ENCODE measurements around the gene TTC27. TPM values are rescaled to one million over a fixed set of nuclear protein-coding genes. Genes with fewer than 3 reads are reported as not detected.
"Not testable (repeated sequence)": the region's sequence is repeated elsewhere in the genome, so short reads cannot be mapped to it uniquely, and the experiment has no call there.

The TTC27 gene
- total RNA-seq, 1 donor from 2014 or later: 26.5 TPM

GRCh38 chr2:32719933-32720716, 92.3 kb downstream of the TTC27 start:
- DNase-seq (ENCODE audit: low read depth, low spot score): no peak

GRCh38 chr2:32720771-32721170, 92.9 kb downstream of the TTC27 start:
- DNase-seq (ENCODE audit: low read depth, low spot score): no peak

- no peak for DNase-seq (ENCODE audit: low read depth, low spot score)
Observed at GRCh38 chr2:32721376-32721775, 93.5 kb downstream of the TTC27 start.

- no peak for DNase-seq (ENCODE audit: low read depth, low spot score)
Observed at GRCh38 chr2:32723467-32724079, 95.7 kb downstream of the TTC27 start.

GRCh38 chr2:32726678-32727077, 98.8 kb downstream of the TTC27 start:
- DNase-seq (ENCODE audit: low read depth, low spot score): not testable (repeated sequence)

GRCh38 chr2:32727157-32727556, 99.3 kb downstream of the TTC27 start:
- no peak for DNase-seq (ENCODE audit: low read depth, low spot score)

GRCh38 chr2:32730958-32731357, 103.1 kb downstream of the TTC27 start:
- DNase-seq (ENCODE audit: low read depth, low spot score): not testable (repeated sequence)

GRCh38 chr2:32732120-32732519, 104.3 kb downstream of the TTC27 start:
- DNase-seq (ENCODE audit: low read depth, low spot score): no peak

- no peak for DNase-seq (ENCODE audit: low read depth, low spot score)
Observed at GRCh38 chr2:32732912-32733472, 105.1 kb downstream of the TTC27 start.

GRCh38 chr2:32735348-32735747, 107.5 kb downstream of the TTC27 start:
- DNase-seq (ENCODE audit: low read depth, low spot score): no peak

GRCh38 chr2:32738939-32739338, 111.1 kb downstream of the TTC27 start:
- no peak for DNase-seq (ENCODE audit: low read depth, low spot score)

GRCh38 chr2:32739664-32740063, 111.8 kb downstream of the TTC27 start:
- DNase-seq (ENCODE audit: low read depth, low spot score): no peak

GRCh38 chr2:32741575-32741974, 113.7 kb downstream of the TTC27 start:
- DNase-seq (ENCODE audit: low read depth, low spot score): no peak

- no peak for DNase-seq (ENCODE audit: low read depth, low spot score)
Observed at GRCh38 chr2:32742376-32742775, 114.5 kb downstream of the TTC27 start.

GRCh38 chr2:32743480-32744236, 115.8 kb downstream of the TTC27 start:
- no peak for DNase-seq (ENCODE audit: low read depth, low spot score)

GRCh38 chr2:32745191-32745590, 117.3 kb downstream of the TTC27 start:
- DNase-seq (ENCODE audit: low read depth, low spot score): no peak

GRCh38 chr2:32745675-32746074, 117.8 kb downstream of the TTC27 start:
- DNase-seq (ENCODE audit: low read depth, low spot score): no peak

- no peak for DNase-seq (ENCODE audit: low read depth, low spot score)
Observed at GRCh38 chr2:32746669-32747068, 118.8 kb downstream of the TTC27 start.

GRCh38 chr2:32748158-32748557, 120.3 kb downstream of the TTC27 start:
- DNase-seq (ENCODE audit: low read depth, low spot score): no peak

- DNase-seq (ENCODE audit: low read depth, low spot score): no peak
Observed at GRCh38 chr2:32750880-32751279, 123.0 kb downstream of the TTC27 start.

- DNase-seq (ENCODE audit: low read depth, low spot score): no peak
Observed at GRCh38 chr2:32752205-32752604, 124.4 kb downstream of the TTC27 start.

GRCh38 chr2:32752952-32753351, 125.1 kb downstream of the TTC27 start:
- DNase-seq (ENCODE audit: low read depth, low spot score): no peak
